ENCODE results near the gene MLIP. TPM values are rescaled to one million over a fixed set of nuclear protein-coding genes. Genes with fewer than 3 reads are reported as not detected.
A peak's percentile ranks its signal among the peaks of the same experiment; 100 is the strongest.

MLIP gene, protein sequence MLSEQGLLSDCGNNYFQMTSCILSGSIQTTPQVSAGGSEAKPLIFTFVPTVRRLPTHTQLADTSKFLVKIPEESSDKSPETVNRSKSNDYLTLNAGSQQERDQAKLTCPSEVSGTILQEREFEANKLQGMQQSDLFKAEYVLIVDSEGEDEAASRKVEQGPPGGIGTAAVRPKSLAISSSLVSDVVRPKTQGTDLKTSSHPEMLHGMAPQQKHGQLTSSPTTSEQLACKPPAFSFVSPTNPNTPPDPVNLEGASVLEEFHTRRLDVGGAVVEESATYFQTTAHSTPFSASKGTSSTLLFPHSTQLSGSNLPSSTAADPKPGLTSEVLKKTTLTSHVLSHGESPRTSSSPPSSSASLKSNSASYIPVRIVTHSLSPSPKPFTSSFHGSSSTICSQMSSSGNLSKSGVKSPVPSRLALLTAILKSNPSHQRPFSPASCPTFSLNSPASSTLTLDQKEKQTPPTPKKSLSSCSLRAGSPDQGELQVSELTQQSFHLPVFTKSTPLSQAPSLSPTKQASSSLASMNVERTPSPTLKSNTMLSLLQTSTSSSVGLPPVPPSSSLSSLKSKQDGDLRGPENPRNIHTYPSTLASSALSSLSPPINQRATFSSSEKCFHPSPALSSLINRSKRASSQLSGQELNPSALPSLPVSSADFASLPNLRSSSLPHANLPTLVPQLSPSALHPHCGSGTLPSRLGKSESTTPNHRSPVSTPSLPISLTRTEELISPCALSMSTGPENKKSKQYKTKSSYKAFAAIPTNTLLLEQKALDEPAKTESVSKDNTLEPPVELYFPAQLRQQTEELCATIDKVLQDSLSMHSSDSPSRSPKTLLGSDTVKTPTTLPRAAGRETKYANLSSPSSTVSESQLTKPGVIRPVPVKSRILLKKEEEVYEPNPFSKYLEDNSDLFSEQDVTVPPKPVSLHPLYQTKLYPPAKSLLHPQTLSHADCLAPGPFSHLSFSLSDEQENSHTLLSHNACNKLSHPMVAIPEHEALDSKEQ
- 1 to 10 TPM in 1 of 2 donors, under 1 TPM in 1; 0.42 to 1.2 TPM for total RNA-seq

DNA sequence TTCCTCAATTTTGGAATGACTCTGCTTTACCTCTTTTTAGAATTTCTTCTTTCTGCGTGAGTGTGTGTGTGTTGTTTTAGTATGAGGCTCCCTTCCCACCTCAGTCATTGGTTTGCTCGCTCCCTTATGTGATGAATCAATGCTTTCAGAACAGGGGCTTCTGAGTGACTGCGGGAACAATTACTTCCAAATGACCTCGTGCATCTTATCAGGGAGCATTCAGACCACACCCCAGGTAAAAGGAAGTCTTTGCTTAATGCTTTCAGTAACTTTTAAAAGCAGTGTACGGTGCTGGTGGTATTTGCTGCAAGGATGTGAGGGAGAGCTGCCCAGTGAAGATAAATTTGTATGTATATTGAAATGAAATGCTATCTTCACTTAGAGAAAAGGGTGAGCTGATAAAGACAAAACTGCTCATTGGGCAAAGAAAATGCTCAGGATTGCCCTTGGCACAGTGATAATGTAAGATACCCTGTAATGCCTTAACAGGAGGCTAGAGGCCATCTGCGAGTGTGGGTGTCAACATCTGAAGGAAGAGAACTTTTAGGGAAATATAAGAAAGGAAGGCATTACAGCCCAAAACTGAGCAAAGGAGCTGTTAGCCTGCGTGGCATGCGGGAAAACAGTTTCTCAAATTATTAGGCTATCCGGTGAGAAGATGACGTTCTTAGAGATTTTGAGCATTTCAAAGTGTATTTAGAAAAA lies at the start of gene MLIP:
Gene MLIP (plus strand): TSS at position 103 of the 705 bp plus-strand sequence. CDS start 37 bp downstream, at position 140.
- H3K4me1 ChIP-seq = no peaks in the 10 kb centered on the region
- TF ChIP-seq, protein P1, sequence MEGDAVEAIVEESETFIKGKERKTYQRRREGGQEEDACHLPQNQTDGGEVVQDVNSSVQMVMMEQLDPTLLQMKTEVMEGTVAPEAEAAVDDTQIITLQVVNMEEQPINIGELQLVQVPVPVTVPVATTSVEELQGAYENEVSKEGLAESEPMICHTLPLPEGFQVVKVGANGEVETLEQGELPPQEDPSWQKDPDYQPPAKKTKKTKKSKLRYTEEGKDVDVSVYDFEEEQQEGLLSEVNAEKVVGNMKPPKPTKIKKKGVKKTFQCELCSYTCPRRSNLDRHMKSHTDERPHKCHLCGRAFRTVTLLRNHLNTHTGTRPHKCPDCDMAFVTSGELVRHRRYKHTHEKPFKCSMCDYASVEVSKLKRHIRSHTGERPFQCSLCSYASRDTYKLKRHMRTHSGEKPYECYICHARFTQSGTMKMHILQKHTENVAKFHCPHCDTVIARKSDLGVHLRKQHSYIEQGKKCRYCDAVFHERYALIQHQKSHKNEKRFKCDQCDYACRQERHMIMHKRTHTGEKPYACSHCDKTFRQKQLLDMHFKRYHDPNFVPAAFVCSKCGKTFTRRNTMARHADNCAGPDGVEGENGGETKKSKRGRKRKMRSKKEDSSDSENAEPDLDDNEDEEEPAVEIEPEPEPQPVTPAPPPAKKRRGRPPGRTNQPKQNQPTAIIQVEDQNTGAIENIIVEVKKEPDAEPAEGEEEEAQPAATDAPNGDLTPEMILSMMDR (IDR thresholded peaks at IDR 0.05) = no peak
- intact Hi-C loops (cut with DNase I) = no loop called here
- no peak within 1 kb of the TSS for H3K4me3 ChIP-seq
- H3K36me3 ChIP-seq = no peaks in the 10 kb centered on the region
- no peaks in the 10 kb centered on the region for H3K27me3 ChIP-seq
- H3K27ac ChIP-seq = no peak within 1 kb of the TSS
- H3K9me3 ChIP-seq = no peaks in the 10 kb centered on the region
- no peak within 1 kb of the TSS for H3K9ac ChIP-seq (ENCODE audit: low read depth in 2 of 2, low read length in 2 of 2)
- no peak for DNase-seq

DNA sequence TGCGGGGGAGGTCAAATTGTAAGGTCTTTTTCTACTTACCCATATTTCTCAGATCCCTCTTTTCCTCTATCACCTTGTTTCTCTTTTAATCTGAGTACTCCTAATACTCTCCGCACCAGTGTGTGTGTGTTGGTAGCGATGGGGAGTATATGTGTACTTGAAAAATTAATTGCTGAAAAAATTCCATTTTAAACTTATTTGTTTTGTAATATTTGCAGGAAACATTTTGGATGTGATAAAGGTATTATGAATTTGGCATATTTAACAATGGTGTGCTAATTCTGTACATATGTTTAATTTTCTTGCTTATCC lies 48.1 kb upstream of the MLIP start:
- Histone ChIP-seq H3K4me1 (peaks cover 3% of the 10 kb centered on the region), H3K36me3 (no peaks in the 10 kb centered on the region), H3K27ac (no peak overlapping the region), H3K4me3 (no peak overlapping the region), H3K27me3 (no peaks in the 10 kb centered on the region), H3K9me3 (no peaks in the 10 kb centered on the region), H3K9ac (ENCODE audit: low read depth in 2 of 2, low read length in 2 of 2) (no peak overlapping the region)
- no peak for DNase-seq
- intact Hi-C loops (cut with DNase I) = no loop called here
- TF ChIP-seq, protein P1 (IDR thresholded peaks at IDR 0.05) = no peak

DNA sequence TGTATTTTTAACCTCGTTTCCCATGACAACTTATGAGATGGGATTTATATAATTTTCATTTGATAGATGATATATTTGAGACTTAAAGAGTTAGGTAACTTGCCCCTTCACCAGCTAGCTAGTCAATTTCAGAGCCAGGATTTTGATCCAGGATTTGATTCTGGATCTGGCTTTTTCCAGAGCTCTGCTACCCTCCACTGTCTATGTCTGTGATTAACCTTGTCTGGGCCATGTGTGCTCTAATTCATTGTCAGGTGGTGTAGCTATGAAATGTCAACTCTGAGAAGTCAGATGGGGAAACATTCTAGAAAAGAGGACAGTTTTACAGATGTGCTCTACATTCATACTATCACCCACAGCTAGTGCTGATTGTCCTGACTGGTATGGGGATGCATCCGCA lies 42.5 kb upstream of the MLIP start:
- no peak overlapping the region for H3K27ac ChIP-seq
- intact Hi-C loops (cut with DNase I) = no loop called here
- TF ChIP-seq, protein P1 (IDR thresholded peaks at IDR 0.05) = no peak
- no peaks in the 10 kb centered on the region for H3K9me3 ChIP-seq
- H3K9ac ChIP-seq (ENCODE audit: low read depth in 2 of 2, low read length in 2 of 2) = no peak overlapping the region
- H3K36me3 ChIP-seq = no peaks in the 10 kb centered on the region
- no peak for DNase-seq
- no peaks in the 10 kb centered on the region for H3K27me3 ChIP-seq
- no peak overlapping the region for H3K4me3 ChIP-seq
- no peaks in the 10 kb centered on the region for H3K4me1 ChIP-seq

DNA sequence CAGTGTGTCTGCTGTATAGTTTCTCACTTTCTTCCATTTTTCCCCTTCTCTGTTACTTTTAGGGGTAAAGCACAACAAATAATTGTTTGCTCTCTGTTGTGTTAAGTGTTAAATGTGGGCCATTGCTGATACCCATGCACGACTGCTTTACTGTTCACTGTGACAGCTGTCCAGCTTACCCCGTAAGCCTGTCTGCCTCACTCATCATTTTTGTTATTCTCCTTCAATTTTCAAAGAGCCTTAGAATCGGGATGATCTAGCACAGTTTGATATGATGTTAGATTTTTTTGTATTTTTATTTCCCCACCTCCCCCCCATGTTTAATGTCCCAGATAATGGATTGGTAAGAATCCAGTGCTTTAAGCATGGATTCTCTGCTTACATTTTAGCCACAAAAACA lies 41.2 kb upstream of the MLIP start:
- H3K4me1 ChIP-seq = no peaks in the 10 kb centered on the region
- H3K9ac ChIP-seq (ENCODE audit: low read depth in 2 of 2, low read length in 2 of 2) = peak overlapping the region in 1 of 2 donors; percentile 13
- H3K27me3 ChIP-seq = no peaks in the 10 kb centered on the region
- H3K4me3 ChIP-seq = no peak overlapping the region
- TF ChIP-seq, protein P1 (IDR thresholded peaks at IDR 0.05) = no peak
- intact Hi-C loops (cut with DNase I) = no loop called here
- no peaks in the 10 kb centered on the region for H3K36me3 ChIP-seq
- no peak for DNase-seq
- H3K27ac ChIP-seq = peak overlapping the region; percentile 42
- H3K9me3 ChIP-seq = no peaks in the 10 kb centered on the region

DNA sequence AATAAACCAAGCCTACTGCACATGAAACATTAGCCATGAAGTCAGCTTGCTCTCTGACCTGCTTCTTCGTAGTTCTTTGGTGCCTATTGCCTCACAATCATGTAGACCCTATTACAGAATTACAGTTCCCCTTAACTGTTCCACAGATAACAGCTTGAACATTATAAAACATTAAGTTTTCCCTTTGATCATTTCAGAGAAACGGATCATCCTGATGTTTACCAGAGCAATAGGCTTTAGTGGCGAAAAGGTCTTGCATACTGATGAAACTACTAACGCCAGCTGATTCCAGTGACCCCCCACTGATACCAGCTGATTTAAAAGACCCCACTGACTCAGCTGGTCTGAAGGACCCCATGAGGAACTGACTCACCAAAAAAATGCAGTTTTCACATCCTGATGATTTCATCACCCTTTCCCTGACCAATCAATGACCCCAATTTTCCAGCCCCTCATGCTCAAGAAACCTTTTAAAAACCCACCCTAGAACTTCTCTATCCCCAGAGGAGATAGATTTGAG lies 39.4 kb upstream of the MLIP start:
- no peaks in the 10 kb centered on the region for H3K27me3 ChIP-seq
- intact Hi-C loops (cut with DNase I) = no loop called here
- TF ChIP-seq, protein P1 (IDR thresholded peaks at IDR 0.05) = no peak

More for the DNA sequence above, 39.4 kb upstream of the MLIP start:
- no peak overlapping the region for H3K27ac ChIP-seq
- no peak for DNase-seq
- H3K4me3 ChIP-seq = no peak overlapping the region
- no peaks in the 10 kb centered on the region for H3K9me3 ChIP-seq
- no peak overlapping the region for H3K9ac ChIP-seq (ENCODE audit: low read depth in 2 of 2, low read length in 2 of 2)
- no peaks in the 10 kb centered on the region for H3K36me3 ChIP-seq
- H3K4me1 ChIP-seq = no peaks in the 10 kb centered on the region
